ENCODE data around the gene LAMA2.

GRCh38 chr6:129495652-129496051 is 612.7 kb downstream of the LAMA2 start:
- TF ChIP-seq CTCF (IDR thresholded peaks at IDR 0.05) (no peak), POLR2A (IDR thresholded peaks at IDR 0.05) (no peak)

Data from right lobe of liver (tissue), 4 donors.